Uterus (tissue), 4 donors: ENCODE results near the gene AP3D1. TPM values are rescaled to one million over a fixed set of nuclear protein-coding genes. Genes with fewer than 3 reads are reported as not detected.

Experiments
- DNase-seq, 2 donors: peaks; one replicate each; pipeline ENCODE4 v3.0.0-alpha.2; 2019 to 2020
- H3K27ac ChIP-seq, 2 donors: fragments of 200-600 bp; sonication (generic); 1 replicate in 1 of 2; 2 replicates in 1 of 2; pipeline ENCODE4 v1.5.1; 2016 to 2018
- H3K27me3 ChIP-seq, 2 donors: fragments of 200-600 bp; sonication (generic); one replicate each; pipeline ENCODE4 v1.5.1; 2018 to 2019; ENCODE audit warnings: control low read depth in 1 of 2
- H3K36me3 ChIP-seq, 2 donors: fragments of 200-600 bp; sonication (generic); one replicate each; pipeline ENCODE4 v1.5.1; 2019; ENCODE audit warnings: control low read depth in 1 of 2
- H3K4me1 ChIP-seq, 2 donors: fragments of 200-600 bp; sonication (generic); one replicate each; pipeline ENCODE4 v1.5.1; 2018 to 2019; ENCODE audit warnings: control low read depth in 1 of 2
- H3K4me3 ChIP-seq, 2 donors: fragments of 200-600 bp; sonication (generic); 1 replicate in 1 of 2; 2 replicates in 1 of 2; pipeline ENCODE4 v1.5.1; 2018 to 2019; ENCODE audit warnings: mild to moderate bottlenecking in 1 of 2
- H3K9me3 ChIP-seq, 2 donors: fragments of 200-600 bp; sonication (generic); one replicate each; pipeline ENCODE4 v1.5.1; 2019; ENCODE audit warnings: control low read depth in 1 of 2
- POLR2A ChIP-seq, 2 donors: fragments of 450-650 bp; IDR thresholded peaks; one replicate each; pipeline ENCODE4 v1.6.1; 2016; ENCODE audit warnings: antibody characterized with exemption in 2 of 2, mild to moderate bottlenecking in 1 of 2, moderate library complexity in 1 of 2
- intact Hi-C: fragments of 100-400 bp; cut with DNase I; formaldehyde crosslinking; loops from one replicate; pipeline ENCODE4 v1.15.1; 2023; ENCODE audit warnings: low total_unique reads
- total RNA-seq, 4 donors: library from RNA; depleted of rRNA in 3 of 4; stranded (reverse); fragments of >200 nt in 3 of 4; gene quantifications; one replicate each; pipeline versions ENCODE4 v1.1.0 to v1.2.4, GENCODE V29; 2014 to 2023
- TF ChIP-seq, protein P1 (sequence below), 4 experiments: fragments of 200-600 bp in 2 of 4; fragments of 450-650 bp in 2 of 4; sonication (generic) in 2 of 4; IDR thresholded peaks; one replicate each; pipeline ENCODE4 v1.5.1; 2016 to 2019; ENCODE audit warnings: antibody characterized with exemption in 4 of 4, mild to moderate bottlenecking in 2 of 4, moderate library complexity in 1 of 4
- donor health status: DM: yes; HTN: yes; CAD: no.

Gene AP3D1
- total RNA-seq, 4 donors from 2014 or later = 33.8 to 97.5 (median 49.8) TPM

DNA sequence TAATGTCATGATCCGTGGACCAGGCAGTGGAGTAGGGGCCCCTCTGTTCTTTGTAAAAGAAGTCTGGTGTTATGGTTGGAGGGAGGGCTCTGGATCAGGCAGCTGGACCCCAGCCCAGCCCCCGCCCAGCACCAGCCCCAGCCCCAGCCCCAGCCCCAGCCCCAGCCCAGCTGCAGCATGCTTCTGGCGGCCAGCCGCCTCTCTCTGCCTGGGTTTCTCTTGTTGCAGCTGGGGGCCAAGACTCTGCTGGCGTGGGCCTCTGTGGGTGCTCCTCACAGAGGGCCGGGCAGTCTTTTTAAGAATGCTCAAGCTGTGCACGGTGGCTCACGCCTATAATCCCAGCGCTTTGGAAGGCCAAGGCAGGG is 30.2 kb upstream of the AP3D1 start:
- Histone ChIP-seq H3K4me1 (peaks cover 4 to 8% of the 10 kb centered on the region in 2 donors), H3K9me3 (no peaks in the 10 kb centered on the region), H3K36me3 (no peaks in the 10 kb centered on the region), H3K4me3 (no peak overlapping the region), H3K27ac (no peak overlapping the region), H3K27me3 (no peaks in the 10 kb centered on the region)
- TF ChIP-seq, protein P1, sequence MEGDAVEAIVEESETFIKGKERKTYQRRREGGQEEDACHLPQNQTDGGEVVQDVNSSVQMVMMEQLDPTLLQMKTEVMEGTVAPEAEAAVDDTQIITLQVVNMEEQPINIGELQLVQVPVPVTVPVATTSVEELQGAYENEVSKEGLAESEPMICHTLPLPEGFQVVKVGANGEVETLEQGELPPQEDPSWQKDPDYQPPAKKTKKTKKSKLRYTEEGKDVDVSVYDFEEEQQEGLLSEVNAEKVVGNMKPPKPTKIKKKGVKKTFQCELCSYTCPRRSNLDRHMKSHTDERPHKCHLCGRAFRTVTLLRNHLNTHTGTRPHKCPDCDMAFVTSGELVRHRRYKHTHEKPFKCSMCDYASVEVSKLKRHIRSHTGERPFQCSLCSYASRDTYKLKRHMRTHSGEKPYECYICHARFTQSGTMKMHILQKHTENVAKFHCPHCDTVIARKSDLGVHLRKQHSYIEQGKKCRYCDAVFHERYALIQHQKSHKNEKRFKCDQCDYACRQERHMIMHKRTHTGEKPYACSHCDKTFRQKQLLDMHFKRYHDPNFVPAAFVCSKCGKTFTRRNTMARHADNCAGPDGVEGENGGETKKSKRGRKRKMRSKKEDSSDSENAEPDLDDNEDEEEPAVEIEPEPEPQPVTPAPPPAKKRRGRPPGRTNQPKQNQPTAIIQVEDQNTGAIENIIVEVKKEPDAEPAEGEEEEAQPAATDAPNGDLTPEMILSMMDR (IDR thresholded peaks at IDR 0.05) = no peak
- no peak for TF ChIP-seq POLR2A (IDR thresholded peaks at IDR 0.05)
- DNase-seq = no peak
- intact Hi-C loops = no loop called here

DNA sequence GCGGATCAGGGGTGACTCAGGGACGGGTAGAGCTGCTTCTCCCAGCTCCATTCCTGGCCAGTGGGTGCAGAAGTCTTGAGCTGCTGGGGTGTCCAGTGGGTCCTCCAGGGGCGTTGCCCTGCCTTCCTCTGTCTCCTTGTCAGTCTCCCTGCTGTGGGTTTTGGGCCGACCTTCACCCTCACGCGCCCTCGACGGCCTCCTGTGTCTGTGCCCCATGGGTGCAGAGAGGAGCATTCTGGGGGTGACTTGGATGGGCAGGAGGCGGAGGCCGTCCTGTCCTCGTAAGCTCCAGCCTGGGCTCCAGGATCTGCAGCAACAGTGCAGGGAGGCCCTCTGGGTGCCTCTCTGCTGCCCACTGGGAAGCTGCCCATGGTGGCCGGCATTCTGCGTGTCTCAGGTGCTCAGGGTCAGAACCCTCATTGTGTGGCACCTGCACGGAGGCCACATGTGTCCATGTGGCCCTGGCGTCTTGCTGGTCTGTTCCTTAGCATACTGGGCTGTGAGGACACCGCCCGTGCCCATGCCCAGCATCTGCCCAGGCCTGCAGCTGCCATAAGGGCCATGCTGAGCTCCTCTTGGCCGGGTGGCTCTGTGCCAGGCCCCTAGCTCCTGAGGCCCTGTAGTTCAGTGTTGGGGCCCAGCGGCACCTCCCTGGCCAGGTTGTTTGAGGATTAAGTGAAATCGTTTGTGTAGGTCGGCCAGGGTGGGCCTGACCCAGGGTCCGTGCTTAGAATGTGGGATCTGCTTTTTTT is 29.7 kb upstream of the AP3D1 start:
- H3K9me3 ChIP-seq = no peaks in the 10 kb centered on the region
- H3K36me3 ChIP-seq = no peaks in the 10 kb centered on the region
- intact Hi-C loops = no loop called here
- no peak for DNase-seq
- TF ChIP-seq, protein P1 (IDR thresholded peaks at IDR 0.05) = no peak
- TF ChIP-seq POLR2A (IDR thresholded peaks at IDR 0.05) = no peak
- peaks cover 0 to 6% of the 10 kb centered on the region in 2 donors for H3K4me1 ChIP-seq
- H3K27me3 ChIP-seq = no peaks in the 10 kb centered on the region
- no peak overlapping the region for H3K27ac ChIP-seq
- no peak overlapping the region for H3K4me3 ChIP-seq

DNA sequence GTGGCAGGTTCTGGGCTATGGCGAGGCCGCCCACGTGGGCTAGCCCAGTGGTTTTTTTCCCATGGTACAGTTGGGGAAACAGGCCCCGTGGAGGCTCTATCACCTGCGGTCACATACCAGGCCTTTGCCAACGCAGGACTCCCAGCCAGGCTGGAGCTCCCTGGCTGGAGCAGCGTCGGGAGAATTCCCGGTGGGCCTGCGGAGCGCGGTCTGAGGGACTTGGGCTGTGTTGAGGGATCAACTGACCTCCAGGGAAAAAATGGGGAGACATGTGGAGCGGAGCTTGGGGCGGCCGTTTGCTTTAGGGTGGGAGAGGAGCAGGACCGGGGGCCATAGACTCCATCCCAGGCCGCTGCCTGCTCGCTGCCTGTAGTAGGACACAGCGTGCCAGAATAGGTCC is 28.7 kb upstream of the AP3D1 start:
- DNase-seq = no peak
- Histone ChIP-seq H3K4me3 (no peak overlapping the region), H3K4me1 (peaks cover 0 to under 1% of the 10 kb centered on the region in 2 donors), H3K27ac (no peak overlapping the region), H3K27me3 (no peaks in the 10 kb centered on the region), H3K36me3 (no peaks in the 10 kb centered on the region), H3K9me3 (no peaks in the 10 kb centered on the region)
- intact Hi-C loops = no loop called here
- TF ChIP-seq, protein P1 (IDR thresholded peaks at IDR 0.05) = no peak
- no peak for TF ChIP-seq POLR2A (IDR thresholded peaks at IDR 0.05)

DNA sequence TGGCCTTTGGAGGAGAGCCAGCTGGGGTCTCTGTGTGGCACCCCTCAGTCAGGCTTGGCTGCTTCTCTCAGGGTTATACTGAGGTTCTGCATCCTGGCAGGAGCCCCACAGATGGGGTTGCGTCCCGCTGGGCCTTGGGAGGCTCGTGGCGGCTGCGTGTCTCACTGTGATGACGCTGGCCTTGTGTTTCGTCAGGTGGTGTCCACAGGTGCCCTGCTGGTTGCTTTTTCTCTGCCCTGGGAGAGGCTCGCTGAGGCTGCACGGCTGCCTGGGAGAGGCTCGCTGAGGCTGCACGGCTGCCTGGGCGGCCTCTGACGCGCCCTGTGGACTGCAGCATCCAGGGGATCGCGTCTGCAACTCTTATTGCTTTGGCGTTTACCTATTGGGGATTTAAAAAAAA is 27.7 kb upstream of the AP3D1 start:
- Histone ChIP-seq H3K27me3 (no peaks in the 10 kb centered on the region), H3K27ac (no peak overlapping the region), H3K9me3 (no peaks in the 10 kb centered on the region), H3K36me3 (no peaks in the 10 kb centered on the region), H3K4me1 (no peaks in the 10 kb centered on the region), H3K4me3 (no peak overlapping the region)
- intact Hi-C loops = no loop called here
- no peak for DNase-seq
- TF ChIP-seq, protein P1 (IDR thresholded peaks at IDR 0.05) = no peak
- no peak for TF ChIP-seq POLR2A (IDR thresholded peaks at IDR 0.05)

DNA sequence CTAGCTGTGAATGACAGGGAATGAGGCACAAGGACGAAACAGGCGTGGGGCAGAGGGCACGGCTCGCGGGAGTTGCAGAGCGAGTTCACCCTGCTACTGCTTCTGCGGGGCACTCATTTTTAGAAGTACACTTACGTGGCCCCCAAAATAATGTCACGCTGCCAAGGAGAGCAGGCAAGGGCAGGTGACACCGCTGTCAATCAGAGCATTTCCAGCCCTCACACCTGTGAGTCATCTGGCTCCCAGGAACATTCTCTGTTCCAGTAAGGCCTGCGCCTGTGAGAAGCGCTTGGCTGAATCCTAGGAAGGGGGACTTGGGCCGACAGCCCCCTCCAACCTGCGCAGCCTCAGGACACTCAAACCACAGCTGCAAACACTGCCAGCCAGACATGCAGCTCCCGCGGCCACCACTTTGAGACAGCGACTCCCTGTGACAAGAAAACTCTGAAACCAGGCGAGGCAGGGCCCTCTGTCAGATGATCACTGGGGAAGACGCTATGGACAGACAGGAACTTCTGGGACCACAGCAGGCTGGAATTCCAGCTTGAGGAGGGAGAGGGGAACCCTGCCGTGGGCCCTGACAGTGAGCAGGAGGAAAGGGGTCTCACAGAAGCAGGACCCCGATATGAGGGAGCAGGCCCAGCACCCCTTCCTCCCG is 25.1 kb upstream of the AP3D1 start:
- Histone ChIP-seq H3K36me3 (no peaks in the 10 kb centered on the region), H3K4me1 (no peaks in the 10 kb centered on the region), H3K27me3 (no peaks in the 10 kb centered on the region), H3K27ac (no peak overlapping the region), H3K9me3 (no peaks in the 10 kb centered on the region), H3K4me3 (no peak overlapping the region)
- intact Hi-C loops = no loop called here
- TF ChIP-seq POLR2A (IDR thresholded peaks at IDR 0.05) = no peak
- TF ChIP-seq, protein P1 (IDR thresholded peaks at IDR 0.05) = no peak
- DNase-seq = no peak
